DOHH2 (cell line): Measurements from ENCODE around the gene DNAJC21.

Experiments
- H3F3A ChIP-seq: fragments of 200-600 bp; sonication (generic), shearing (Covaris generic); 2 replicates; pipeline ENCODE4 v1.6.0; 2016; ENCODE audit warnings: antibody characterized with exemption, mild to moderate bottlenecking; ENCODE audit not compliant: control insufficient read depth, insufficient read depth
- H3K27ac ChIP-seq: fragments of 200-600 bp; sonication (generic); 2 replicates; pipeline ENCODE4 v1.5.1; 2014; ENCODE audit warnings: low read depth, mild to moderate bottlenecking, low read length, moderate library complexity
- H3K27me3 ChIP-seq: fragments of 200-600 bp; sonication (generic); 2 replicates; pipeline ENCODE4 v1.6.1; 2014; ENCODE audit warnings: mild to moderate bottlenecking, low read length, mixed read lengths; ENCODE audit not compliant: control insufficient read depth
- H3K36me3 ChIP-seq: fragments of 200-600 bp; sonication (generic); 2 replicates; pipeline ENCODE4 v1.6.1; 2014; ENCODE audit warnings: mild to moderate bottlenecking, low read length, moderate library complexity, mixed read lengths; ENCODE audit not compliant: control insufficient read depth
- H3K4me1 ChIP-seq: fragments of 200-600 bp; sonication (generic); 2 replicates; pipeline ENCODE4 v1.6.1; 2014; ENCODE audit warnings: mild to moderate bottlenecking, low read length, mixed read lengths; ENCODE audit not compliant: control insufficient read depth
- H3K4me2 ChIP-seq: fragments of 200-600 bp; sonication (generic); 2 replicates; pipeline ENCODE4 v1.6.0; 2014; ENCODE audit warnings: mild to moderate bottlenecking, low read length, moderate library complexity
- H3K4me3 ChIP-seq: fragments of 200-600 bp; sonication (generic); 2 replicates; pipeline ENCODE4 v1.5.1; 2014; ENCODE audit warnings: mild to moderate bottlenecking, low read length, mixed read lengths
- H3K79me2 ChIP-seq: fragments of 200-600 bp; sonication (generic); 2 replicates; pipeline ENCODE4 v1.6.1; 2014; ENCODE audit warnings: mild to moderate bottlenecking, low read length, mixed read lengths; ENCODE audit not compliant: control insufficient read depth
- H3K9me2 ChIP-seq: fragments of 200-600 bp; sonication (generic); replicated peaks from 2 replicates; pipeline ENCODE4 v1.6.1; 2014; ENCODE audit warnings: mild to moderate bottlenecking, low read length, mixed read lengths; ENCODE audit not compliant: control insufficient read depth
- H3K9me3 ChIP-seq: fragments of 200-600 bp; sonication (generic); 2 replicates; pipeline ENCODE4 v1.6.1; 2014; ENCODE audit warnings: antibody characterized with exemption, low read length, mixed read lengths; ENCODE audit not compliant: control insufficient read depth, insufficient read depth
- H4K20me1 ChIP-seq: fragments of 200-600 bp; sonication (generic); 2 replicates; pipeline ENCODE4 v1.6.0; 2014; ENCODE audit warnings: low read depth, mild to moderate bottlenecking, antibody characterized with exemption, low read length, moderate library complexity; ENCODE audit not compliant: control insufficient read depth, insufficient read depth
- EZH2phosphoT487 ChIP-seq: fragments of 200-600 bp; sonication (generic); IDR thresholded peaks from 2 replicates; pipeline ENCODE4 v1.6.1; 2017; ENCODE audit warnings: borderline replicate concordance, mild to moderate bottlenecking, antibody characterized with exemption, low read length, moderate library complexity, mixed read lengths
- TF ChIP-seq, protein P1 (sequence below): fragments of 200-600 bp; sonication (generic); IDR thresholded peaks from one replicate; pipeline ENCODE4 v1.5.1; 2014; ENCODE audit warnings: antibody characterized with exemption, mild to moderate bottlenecking, low read depth, low read length; ENCODE audit not compliant: poor library complexity, severe bottlenecking

Gene DNAJC21

DNA sequence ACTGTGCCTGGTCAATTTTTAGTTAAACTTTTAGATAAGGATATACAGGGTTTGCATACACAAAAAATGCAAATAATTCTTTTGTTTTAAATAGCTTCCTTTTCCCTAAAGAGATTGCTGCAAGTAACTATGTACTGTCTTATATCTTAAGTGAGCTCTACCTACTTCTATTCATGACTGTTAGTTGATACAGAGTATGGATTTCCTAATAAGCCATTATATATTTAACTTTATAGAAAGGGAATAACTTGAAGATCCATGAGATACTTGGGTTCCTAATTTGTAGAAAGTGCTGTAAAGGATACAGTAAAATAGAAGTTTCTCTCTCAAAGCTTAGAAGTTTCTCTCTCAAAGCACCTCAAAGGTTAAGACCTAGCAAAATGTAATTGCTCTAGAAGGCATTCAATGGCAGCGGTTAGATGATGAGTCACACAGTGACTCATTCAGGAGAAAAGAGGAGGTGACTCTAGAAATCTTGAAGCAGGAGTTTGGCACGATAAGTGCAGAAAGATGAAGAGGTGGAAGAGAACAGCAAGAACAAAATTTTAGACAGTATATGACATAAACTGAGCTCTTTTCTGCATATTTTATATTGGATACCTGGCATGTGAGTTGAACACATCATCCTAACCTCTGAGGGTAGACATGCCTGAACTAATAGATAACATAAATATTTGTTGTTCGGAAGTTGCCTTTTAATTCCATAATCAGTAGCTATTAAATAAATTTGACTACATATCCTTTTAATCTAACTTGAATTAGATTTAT, 5.5 kb upstream of the DNAJC21 start:
- H3K27ac ChIP-seq = no peak overlapping the region
- peaks cover 88% of the 10 kb centered on the region for H3K36me3 ChIP-seq
- peaks cover 26% of the 10 kb centered on the region for H3K4me1 ChIP-seq
- no peaks in the 10 kb centered on the region for H4K20me1 ChIP-seq
- H3K27me3 ChIP-seq = no peaks in the 10 kb centered on the region
- no peaks in the 10 kb centered on the region for H3K9me3 ChIP-seq
- peaks cover 70% of the 10 kb centered on the region for H3F3A ChIP-seq
- TF ChIP-seq, protein P1, sequence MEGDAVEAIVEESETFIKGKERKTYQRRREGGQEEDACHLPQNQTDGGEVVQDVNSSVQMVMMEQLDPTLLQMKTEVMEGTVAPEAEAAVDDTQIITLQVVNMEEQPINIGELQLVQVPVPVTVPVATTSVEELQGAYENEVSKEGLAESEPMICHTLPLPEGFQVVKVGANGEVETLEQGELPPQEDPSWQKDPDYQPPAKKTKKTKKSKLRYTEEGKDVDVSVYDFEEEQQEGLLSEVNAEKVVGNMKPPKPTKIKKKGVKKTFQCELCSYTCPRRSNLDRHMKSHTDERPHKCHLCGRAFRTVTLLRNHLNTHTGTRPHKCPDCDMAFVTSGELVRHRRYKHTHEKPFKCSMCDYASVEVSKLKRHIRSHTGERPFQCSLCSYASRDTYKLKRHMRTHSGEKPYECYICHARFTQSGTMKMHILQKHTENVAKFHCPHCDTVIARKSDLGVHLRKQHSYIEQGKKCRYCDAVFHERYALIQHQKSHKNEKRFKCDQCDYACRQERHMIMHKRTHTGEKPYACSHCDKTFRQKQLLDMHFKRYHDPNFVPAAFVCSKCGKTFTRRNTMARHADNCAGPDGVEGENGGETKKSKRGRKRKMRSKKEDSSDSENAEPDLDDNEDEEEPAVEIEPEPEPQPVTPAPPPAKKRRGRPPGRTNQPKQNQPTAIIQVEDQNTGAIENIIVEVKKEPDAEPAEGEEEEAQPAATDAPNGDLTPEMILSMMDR = no peak
- TF ChIP-seq EZH2phosphoT487 = no peak
- peaks cover 49% of the 10 kb centered on the region for H3K79me2 ChIP-seq
- no peaks in the 10 kb centered on the region for H3K9me2 ChIP-seq
- H3K4me2 ChIP-seq = no peak overlapping the region
- H3K4me3 ChIP-seq = no peak overlapping the region

DNA sequence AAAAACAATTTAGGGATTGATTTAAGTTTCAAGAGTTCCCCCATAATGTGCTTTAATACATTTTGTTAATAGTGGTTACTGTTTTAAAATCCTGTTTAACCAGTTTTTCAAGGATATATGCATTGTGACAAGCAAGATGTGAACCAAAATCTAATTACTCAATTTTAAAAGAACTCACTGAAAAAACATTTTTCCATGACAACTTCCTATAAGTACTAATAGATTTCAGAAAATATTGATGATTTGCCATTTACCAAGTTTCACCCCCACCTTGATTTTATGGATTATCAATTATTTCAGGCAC, 4.9 kb upstream of the DNAJC21 start:
- no peak overlapping the region for H3K27ac ChIP-seq
- H3K9me3 ChIP-seq = no peaks in the 10 kb centered on the region
- no peaks in the 10 kb centered on the region for H3K9me2 ChIP-seq
- TF ChIP-seq, protein P1 = no peak
- no peak for TF ChIP-seq EZH2phosphoT487
- no peaks in the 10 kb centered on the region for H3K27me3 ChIP-seq
- H3K4me2 ChIP-seq = no peak overlapping the region
- no peaks in the 10 kb centered on the region for H4K20me1 ChIP-seq
- no peak overlapping the region for H3K4me3 ChIP-seq
- H3F3A ChIP-seq = peaks cover 68% of the 10 kb centered on the region
- peaks cover 44% of the 10 kb centered on the region for H3K79me2 ChIP-seq
- peaks cover 27% of the 10 kb centered on the region for H3K4me1 ChIP-seq
- peaks cover 82% of the 10 kb centered on the region for H3K36me3 ChIP-seq

DNA sequence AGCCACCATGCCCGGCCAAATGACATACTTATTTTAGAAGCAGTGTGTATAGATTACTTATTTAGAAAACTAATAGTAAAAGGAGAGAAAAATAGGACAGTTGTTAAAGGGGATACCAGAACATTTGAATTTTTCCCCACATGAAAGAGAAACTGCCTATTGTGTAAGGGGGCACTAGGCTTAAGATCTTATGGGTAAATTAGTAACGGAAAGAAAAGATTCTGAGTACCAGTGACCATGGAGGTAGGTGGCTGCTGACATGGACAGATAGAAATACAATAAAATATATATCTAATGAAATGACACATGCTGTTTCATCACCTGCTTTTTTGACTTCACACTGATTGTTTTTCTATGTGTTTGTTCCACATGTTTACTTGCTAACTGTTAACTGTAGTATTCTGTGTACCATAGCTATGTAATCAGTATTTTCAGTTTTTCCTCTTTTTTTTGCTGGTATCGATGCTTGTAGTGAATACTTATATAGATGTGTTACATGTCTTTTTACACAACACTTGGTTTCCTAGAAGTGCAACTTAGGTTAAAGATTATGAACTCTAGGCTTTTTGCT, 3.0 kb upstream of the DNAJC21 start:
- Histone ChIP-seq H3F3A (peaks cover 58% of the 10 kb centered on the region), H3K4me2 (no peak overlapping the region), H3K4me3 (no peak overlapping the region), H3K9me2 (no peaks in the 10 kb centered on the region), H4K20me1 (0 out of 2 replicates have a peak, but pooled peaks cover 1% of the 10 kb centered on the region), H3K79me2 (peaks cover 41% of the 10 kb centered on the region), H3K9me3 (no peaks in the 10 kb centered on the region), H3K36me3 (peaks cover 65% of the 10 kb centered on the region), H3K27ac (no peak overlapping the region), H3K27me3 (no peaks in the 10 kb centered on the region), H3K4me1 (peaks cover 36% of the 10 kb centered on the region)
- TF ChIP-seq EZH2phosphoT487 = no peak
- TF ChIP-seq, protein P1 = no peak
